GM12878 (cell line): ENCODE measurements around the gene SPATA3. TPM values are rescaled to one million over a fixed set of nuclear protein-coding genes. Genes with fewer than 3 reads are reported as not detected.

Experiments
- ATAC-seq: fragments of 200-7000 bp; cut with Tn5 transposase; 3 replicates; pipeline ENCODE4 v1.9.1; 2020; ENCODE audit warnings: mild to moderate bottlenecking, moderate library complexity
- BruUV-seq: library from RNA; stranded (reverse); fragments of 400-500 nt; replicated peaks from 2 replicates; lab custom pipeline; 2021; lab: Mats Ljungman, UMichigan
- CTCF ChIA-PET: fragments of 300-600 bp; sonication (Branson Sonifier 250); formaldehyde crosslinking; extraction: SDS; loops from one replicate; lab custom pipeline; 2021; ENCODE audit warnings: inconsistent platforms; lab: Yijun Ruan, JAX
- POLR2A ChIA-PET: fragments of 350-600 bp; formaldehyde crosslinking; extraction: SDS; loops from one replicate; lab custom pipeline; 2021; ENCODE audit warnings: inconsistent platforms; lab: Charles Lee
- RAD21 ChIA-PET: fragments of 300-600 bp; sonication (Branson Sonifier 250); formaldehyde crosslinking; loops from one replicate; lab custom pipeline; 2023; ENCODE audit warnings: antibody characterized with exemption; ENCODE audit not compliant: unreplicated experiment; lab: Charles Lee
- SMC1A ChIA-PET: fragments of 300-600 bp; sonication (Branson Sonifier 250); formaldehyde crosslinking; loops from one replicate; lab custom pipeline; 2023; ENCODE audit not compliant: unreplicated experiment, uncharacterized antibody; lab: Charles Lee
- DNase-seq: peaks from one replicate; pipeline ENCODE4 v3.0.0-alpha.2; 2011; ENCODE audit warnings: low read depth, low spot score
- FAIRE-seq: peaks from 3 replicates; lab custom pipeline; 2011; peaks lifted over from hg19 to GRCh38; lab: Jason Lieb, UNC
- H2AFZ ChIP-seq: 2 replicates; pipeline ENCODE4 v1.6.0; 2011; ENCODE audit warnings: low read depth, low read length, control low read depth; ENCODE audit not compliant: control insufficient read depth
- H3K27ac ChIP-seq: 2 replicates; pipeline ENCODE4 v1.5.1; 2011; ENCODE audit warnings: control low read depth; ENCODE audit not compliant: control insufficient read depth, insufficient read depth
- H3K27me3 ChIP-seq, 2 experiments: replicated peaks in 1 of 2; 2 replicates each; pipeline versions ENCODE4 v1.6.0 to v1.6.1; 2011; ENCODE audit warnings: low read length in 1 of 2; ENCODE audit not compliant: control insufficient read depth in 2 of 2, insufficient read depth in 2 of 2
- H3K36me3 ChIP-seq, 2 experiments: 2 replicates each; pipeline ENCODE4 v1.5.1; 2011; ENCODE audit warnings: low read length in 1 of 2; ENCODE audit not compliant: control insufficient read depth in 2 of 2, insufficient read depth in 2 of 2
- H3K4me1 ChIP-seq: 2 replicates; pipeline ENCODE4 v1.6.1; 2011; ENCODE audit warnings: mild to moderate bottlenecking, low read length, moderate library complexity, mixed read lengths; ENCODE audit not compliant: control insufficient read depth, insufficient read depth
- H3K4me2 ChIP-seq: 2 replicates; pipeline ENCODE4 v1.6.0; 2011; ENCODE audit warnings: control low read depth; ENCODE audit not compliant: control insufficient read depth, insufficient read depth
- H3K4me3 ChIP-seq: fragments of 200-600 bp; sonication (generic); 2 replicates; pipeline ENCODE4 v1.5.1; 2016
- H3K79me2 ChIP-seq: 2 replicates; pipeline ENCODE4 v1.6.0; 2011; ENCODE audit warnings: low read length; ENCODE audit not compliant: control insufficient read depth, insufficient read depth
- H3K9ac ChIP-seq: 2 replicates; pipeline ENCODE4 v1.8.0; 2011; ENCODE audit warnings: low read length, control low read depth, mixed read lengths; ENCODE audit not compliant: control insufficient read depth, insufficient read depth
- H3K9me3 ChIP-seq: replicated peaks from 3 replicates; pipeline ENCODE4 v1.5.1; 2011; ENCODE audit warnings: mild to moderate bottlenecking, low read length; ENCODE audit not compliant: control insufficient read depth, insufficient read depth
- H4K20me1 ChIP-seq: 2 replicates; pipeline ENCODE4 v1.6.0; 2011; ENCODE audit not compliant: control insufficient read depth, insufficient read depth
- BMI1 ChIP-seq: fragments of 450-650 bp; IDR thresholded peaks from 2 replicates; pipeline ENCODE4 v1.6.1; 2016; ENCODE audit warnings: mild to moderate bottlenecking, moderate library complexity, borderline replicate concordance
- CHD2 ChIP-seq: IDR thresholded peaks from 2 replicates; pipeline ENCODE4 v1.6.1; 2011; ENCODE audit warnings: low read depth, low read length, improper control_type of control experiment, borderline replicate concordance
- DPF2 ChIP-seq: fragments of 450-650 bp; IDR thresholded peaks from 2 replicates; pipeline ENCODE4 v1.6.1; 2017; ENCODE audit warnings: mild to moderate bottlenecking
- FOXM1 ChIP-seq: IDR thresholded peaks from 2 replicates; pipeline ENCODE4 v1.6.1; 2012; ENCODE audit warnings: low read depth, mild to moderate bottlenecking, inconsistent platforms, low read length, moderate library complexity
- HCFC1 ChIP-seq: fragments of 150-350 bp; IDR thresholded peaks from 2 replicates; pipeline ENCODE4 v1.6.1; 2014; ENCODE audit warnings: low read length
- IRF3 ChIP-seq: fragments of 450-650 bp; IDR thresholded peaks from 2 replicates; pipeline ENCODE4 v1.6.1; 2014; ENCODE audit warnings: mild to moderate bottlenecking
- IRF4 ChIP-seq: IDR thresholded peaks from 2 replicates; pipeline ENCODE4 v1.6.1; 2011; ENCODE audit warnings: low read depth, low read length
- LARP7 ChIP-seq: fragments of 450-650 bp; IDR thresholded peaks from 2 replicates; pipeline ENCODE4 v1.6.1; 2017; ENCODE audit warnings: mild to moderate bottlenecking
- NBN ChIP-seq: fragments of 450-650 bp; IDR thresholded peaks from 2 replicates; pipeline ENCODE4 v1.6.1; 2016
- NR2C2 ChIP-seq: IDR thresholded peaks from 2 replicates; pipeline ENCODE4 v1.6.1; 2011; ENCODE audit warnings: borderline replicate concordance, low read depth; ENCODE audit not compliant: control insufficient read depth, insufficient read length
- PML ChIP-seq: IDR thresholded peaks from 2 replicates; pipeline ENCODE4 v1.6.1; 2012; ENCODE audit warnings: low read length, inconsistent platforms
- POLR2A ChIP-seq: IDR thresholded peaks from 2 replicates; pipeline ENCODE4 v1.6.1; 2011; ENCODE audit warnings: low read depth, mild to moderate bottlenecking, low read length
- RELA ChIP-seq: fragments of 450-650 bp; IDR thresholded peaks from 2 replicates; pipeline ENCODE4 v1.8.0; 2014; ENCODE audit warnings: borderline replicate concordance; ENCODE audit not compliant: partially characterized antibody
- RUNX3 ChIP-seq: IDR thresholded peaks from 2 replicates; pipeline ENCODE4 v1.6.1; 2012; ENCODE audit warnings: low read length, inconsistent platforms
- SIN3A ChIP-seq: IDR thresholded peaks from 2 replicates; pipeline ENCODE4 v1.6.1; 2012; ENCODE audit warnings: low read depth, low read length, improper control_type of control experiment
- SREBF2 ChIP-seq: IDR thresholded peaks from 2 replicates; pipeline ENCODE4 v1.6.1; 2012; ENCODE audit warnings: mild to moderate bottlenecking, low read length
- SUPT20H ChIP-seq: IDR thresholded peaks from 2 replicates; pipeline ENCODE4 v1.6.1; 2011; ENCODE audit warnings: low read depth, mild to moderate bottlenecking, low read length, moderate library complexity, borderline replicate concordance; ENCODE audit not compliant: control insufficient read depth
- TARDBP ChIP-seq: IDR thresholded peaks from 2 replicates; pipeline ENCODE4 v1.6.1; 2016; ENCODE audit warnings: borderline replicate concordance
- WRNIP1 ChIP-seq: IDR thresholded peaks from 2 replicates; pipeline ENCODE4 v1.6.1; 2011; ENCODE audit warnings: low read depth, low read length, improper control_type of control experiment, borderline replicate concordance
- ZBTB33 ChIP-seq: fragments of 450-650 bp; IDR thresholded peaks from 2 replicates; pipeline ENCODE4 v1.6.1; 2017; ENCODE audit warnings: mild to moderate bottlenecking
- ZNF384 ChIP-seq: IDR thresholded peaks from 2 replicates; pipeline ENCODE4 v1.6.1; 2012; ENCODE audit warnings: low read depth, mild to moderate bottlenecking, low read length, improper control_type of control experiment, borderline replicate concordance
- ZNF622 ChIP-seq: fragments of 450-650 bp; IDR thresholded peaks from 2 replicates; pipeline ENCODE4 v1.6.1; 2017; ENCODE audit warnings: mild to moderate bottlenecking, inconsistent platforms
- ZZZ3 ChIP-seq: IDR thresholded peaks from 2 replicates; pipeline ENCODE4 v1.6.1; 2011; ENCODE audit warnings: low read depth; ENCODE audit not compliant: control insufficient read depth, insufficient read length
- WGBS: methylation state at CpG from one replicate; pipeline ENCODE4 v1.1.6; 2016; ENCODE audit warnings: low lambda C conversion rate; ENCODE audit not compliant: insufficient replicate concordance, insufficient coverage; ENCODE audit errors: missing lambda C conversion rate; 5-methylcytosine and 5-hydroxymethylcytosine counted together
- in situ Hi-C: fragments of 300-500 bp; cut with MboI; formaldehyde crosslinking; loops from 9 replicates; pipeline ENCODE4 v1.14.3; 2018; ENCODE audit warnings: mixed read lengths
- intact Hi-C: fragments of 100-400 bp; cut with micrococcal nuclease; formaldehyde crosslinking; loops from one replicate; pipeline ENCODE4 v1.14.2; 2022; ENCODE audit not compliant: unreplicated experiment
- polyA plus RNA-seq, 11 experiments: library from polyadenylated mRNA; depleted of rRNA in 4 of 11; unstranded in 6 of 11; stranded (reverse) in 5 of 11; fragments of >200 nt; fragmentation: Nextera tagmentation in 4 of 11; fragmentation: Illumina TruSeq in 1 of 11; extraction: Ambion mirVana in 4 of 11; extraction: Trizol in 1 of 11; gene quantifications; 1 replicate in 1 of 11; 2 replicates in 10 of 11; pipeline versions ENCODE4 v1.2.1 to v1.2.3, GENCODE V29; 2011 to 2016; ENCODE audit warnings: inconsistent platforms in 2 of 11, missing spikeins in 2 of 11, low read depth in 1 of 11
- total RNA-seq, 4 experiments: library from RNA; depleted of rRNA in 3 of 4; stranded (reverse); fragments of >200 nt in 3 of 4; fragmentation: Illumina TruSeq in 1 of 4; extraction: Trizol in 1 of 4; gene quantifications; 2 replicates each; pipeline versions ENCODE4 v1.2.1 to v1.2.3, GENCODE V29; 2013 to 2021

The SPATA3 gene
- total and polyA plus RNA-seq, 10 of the 15 experiments (the other 5 are each of a cell fraction or from before 2014, with no cell fraction given) = not detected

- no peaks in the 10 kb centered on the region for H3K9me3 ChIP-seq
- no peaks in the 10 kb centered on the region for H3K36me3 ChIP-seq
- peak within 1 kb of the TSS; percentile 92 for H3K27ac ChIP-seq
- FAIRE-seq = peak; percentile 91
- no TSS peak for BruUV-seq
- ChIA-PET RAD21 (interaction anchor here (0.5 to 1.3 kb wide), 6 partner anchors 47 to 409 kb away, joined by 3 to 5 read pairs (median 3); no protein-coding TSS in a partner anchor), CTCF (interaction anchor here (0.6 to 3.5 kb wide), 11 partner anchors 9 to 395 kb away, joined by 3 to 16 read pairs (median 4); no protein-coding TSS in a partner anchor), POLR2A (interaction anchor here (0.9 to 1.3 kb wide), 3 partner anchors 136 to 408 kb away, joined by 3 to 4 read pairs (median 3); partner anchors contain the start of gene NCL), SMC1A (interaction anchor here (0.7 to 2.1 kb wide), 3 partner anchors 53 to 160 kb away, joined by 3 to 4 read pairs (median 3); no protein-coding TSS in a partner anchor)
- H3K27me3 ChIP-seq = no peaks in the 10 kb centered on the region
- H4K20me1 ChIP-seq = 0 out of 2 replicates have a peak, but pooled peaks cover 3% of the 10 kb centered on the region
- peak within 1 kb of the TSS; percentile 93 for H3K4me2 ChIP-seq
- H3K4me1 ChIP-seq = peaks cover 8% of the 10 kb centered on the region; the same call in 1 of the 2 replicates
- peak within 1 kb of the TSS; percentile 90 for H3K4me3 ChIP-seq
- ATAC-seq = peak; percentile 87
- intact Hi-C loops (loop anchor here (1.0 to 2.0 kb wide), 2 partner anchors 132 to 154 kb away; partner anchors contain the start of gene GPR55), in situ Hi-C loops (no loop called here)
- peak within 1 kb of the TSS; percentile 99 for H2AFZ ChIP-seq
- H3K9ac ChIP-seq = peak within 1 kb of the TSS; percentile 96
- under 1% methylated on average over 61 of the region's 73 CpGs for WGBS
- H3K79me2 ChIP-seq = peaks cover 45% of the 10 kb centered on the region
- peak; percentile 80 for DNase-seq
- no peak for TF ChIP-seq ZZZ3
- no peak; the same call in 1 of the 2 replicates for TF ChIP-seq PML
- no peak for TF ChIP-seq BMI1
- TF ChIP-seq NR2C2 = no peak
- TF ChIP-seq IRF4 = no peak
- TF ChIP-seq RELA = peak; percentile 81
- TF ChIP-seq ZBTB33 = peak; percentile 85
- peak; percentile 68; the same call in 1 of the 2 replicates for TF ChIP-seq LARP7
- no peak; the same call in 1 of the 2 replicates for TF ChIP-seq WRNIP1
- TF ChIP-seq SIN3A = no peak
- TF ChIP-seq SUPT20H = no peak
- peak; percentile 77 for TF ChIP-seq HCFC1
- peak; percentile 62 for TF ChIP-seq CHD2
- TF ChIP-seq SREBF2 = no peak
- peak; percentile 23; the same call in 1 of the 2 replicates for TF ChIP-seq TARDBP
- TF ChIP-seq IRF3 = 0 out of 2 replicates have a peak, but pooled peaks have one; percentile 51
- TF ChIP-seq DPF2 = 0 out of 2 replicates have a peak, but pooled peaks have one; percentile 33
- no peak for TF ChIP-seq ZNF622
- no peak for TF ChIP-seq ZNF384
- peak; percentile 43 for TF ChIP-seq RUNX3
- no peak for TF ChIP-seq FOXM1
- peak; percentile 92 for TF ChIP-seq POLR2A
- peak; percentile 89 for TF ChIP-seq NBN
Measured at GRCh38 chr2:231056453-231057416, 60.8 kb downstream of the SPATA3 start, which contains the start of gene PSMD1. Gene PSMD1 (plus strand): TSS chr2:231056867. CDS start chr2:231057026, 159 bp downstream.
